ENCODE measurements around the gene EMC9. TPM values are rescaled to one million over a fixed set of nuclear protein-coding genes. Genes with fewer than 3 reads are reported as not detected.

The EMC9 gene
- total and polyA plus RNA-seq, 2 of the 8 experiments (the other 6 are each of a cell fraction or from before 2014, with no cell fraction given): 38.4 to 47.2 TPM

DNA sequence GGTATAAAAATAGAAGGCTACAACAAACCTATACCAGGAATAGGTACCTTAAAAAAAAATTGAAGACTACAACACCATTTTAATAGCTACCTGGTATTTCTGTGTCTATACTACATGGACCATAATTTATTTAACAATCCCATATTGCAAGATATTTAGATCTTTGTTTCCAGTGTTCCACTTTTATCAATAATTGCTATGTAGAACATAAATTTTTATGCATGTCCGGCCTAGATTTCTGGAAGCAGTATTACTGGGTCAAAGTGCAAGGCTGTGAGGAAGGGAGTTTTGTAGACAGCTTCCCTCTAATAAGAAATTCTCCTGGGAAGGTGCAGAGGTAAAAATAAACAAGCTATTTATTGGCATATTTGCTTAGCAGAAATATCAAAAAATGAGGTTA is 30.9 kb downstream of the EMC9 start (continued):
- TF ChIP-seq, protein P1, sequence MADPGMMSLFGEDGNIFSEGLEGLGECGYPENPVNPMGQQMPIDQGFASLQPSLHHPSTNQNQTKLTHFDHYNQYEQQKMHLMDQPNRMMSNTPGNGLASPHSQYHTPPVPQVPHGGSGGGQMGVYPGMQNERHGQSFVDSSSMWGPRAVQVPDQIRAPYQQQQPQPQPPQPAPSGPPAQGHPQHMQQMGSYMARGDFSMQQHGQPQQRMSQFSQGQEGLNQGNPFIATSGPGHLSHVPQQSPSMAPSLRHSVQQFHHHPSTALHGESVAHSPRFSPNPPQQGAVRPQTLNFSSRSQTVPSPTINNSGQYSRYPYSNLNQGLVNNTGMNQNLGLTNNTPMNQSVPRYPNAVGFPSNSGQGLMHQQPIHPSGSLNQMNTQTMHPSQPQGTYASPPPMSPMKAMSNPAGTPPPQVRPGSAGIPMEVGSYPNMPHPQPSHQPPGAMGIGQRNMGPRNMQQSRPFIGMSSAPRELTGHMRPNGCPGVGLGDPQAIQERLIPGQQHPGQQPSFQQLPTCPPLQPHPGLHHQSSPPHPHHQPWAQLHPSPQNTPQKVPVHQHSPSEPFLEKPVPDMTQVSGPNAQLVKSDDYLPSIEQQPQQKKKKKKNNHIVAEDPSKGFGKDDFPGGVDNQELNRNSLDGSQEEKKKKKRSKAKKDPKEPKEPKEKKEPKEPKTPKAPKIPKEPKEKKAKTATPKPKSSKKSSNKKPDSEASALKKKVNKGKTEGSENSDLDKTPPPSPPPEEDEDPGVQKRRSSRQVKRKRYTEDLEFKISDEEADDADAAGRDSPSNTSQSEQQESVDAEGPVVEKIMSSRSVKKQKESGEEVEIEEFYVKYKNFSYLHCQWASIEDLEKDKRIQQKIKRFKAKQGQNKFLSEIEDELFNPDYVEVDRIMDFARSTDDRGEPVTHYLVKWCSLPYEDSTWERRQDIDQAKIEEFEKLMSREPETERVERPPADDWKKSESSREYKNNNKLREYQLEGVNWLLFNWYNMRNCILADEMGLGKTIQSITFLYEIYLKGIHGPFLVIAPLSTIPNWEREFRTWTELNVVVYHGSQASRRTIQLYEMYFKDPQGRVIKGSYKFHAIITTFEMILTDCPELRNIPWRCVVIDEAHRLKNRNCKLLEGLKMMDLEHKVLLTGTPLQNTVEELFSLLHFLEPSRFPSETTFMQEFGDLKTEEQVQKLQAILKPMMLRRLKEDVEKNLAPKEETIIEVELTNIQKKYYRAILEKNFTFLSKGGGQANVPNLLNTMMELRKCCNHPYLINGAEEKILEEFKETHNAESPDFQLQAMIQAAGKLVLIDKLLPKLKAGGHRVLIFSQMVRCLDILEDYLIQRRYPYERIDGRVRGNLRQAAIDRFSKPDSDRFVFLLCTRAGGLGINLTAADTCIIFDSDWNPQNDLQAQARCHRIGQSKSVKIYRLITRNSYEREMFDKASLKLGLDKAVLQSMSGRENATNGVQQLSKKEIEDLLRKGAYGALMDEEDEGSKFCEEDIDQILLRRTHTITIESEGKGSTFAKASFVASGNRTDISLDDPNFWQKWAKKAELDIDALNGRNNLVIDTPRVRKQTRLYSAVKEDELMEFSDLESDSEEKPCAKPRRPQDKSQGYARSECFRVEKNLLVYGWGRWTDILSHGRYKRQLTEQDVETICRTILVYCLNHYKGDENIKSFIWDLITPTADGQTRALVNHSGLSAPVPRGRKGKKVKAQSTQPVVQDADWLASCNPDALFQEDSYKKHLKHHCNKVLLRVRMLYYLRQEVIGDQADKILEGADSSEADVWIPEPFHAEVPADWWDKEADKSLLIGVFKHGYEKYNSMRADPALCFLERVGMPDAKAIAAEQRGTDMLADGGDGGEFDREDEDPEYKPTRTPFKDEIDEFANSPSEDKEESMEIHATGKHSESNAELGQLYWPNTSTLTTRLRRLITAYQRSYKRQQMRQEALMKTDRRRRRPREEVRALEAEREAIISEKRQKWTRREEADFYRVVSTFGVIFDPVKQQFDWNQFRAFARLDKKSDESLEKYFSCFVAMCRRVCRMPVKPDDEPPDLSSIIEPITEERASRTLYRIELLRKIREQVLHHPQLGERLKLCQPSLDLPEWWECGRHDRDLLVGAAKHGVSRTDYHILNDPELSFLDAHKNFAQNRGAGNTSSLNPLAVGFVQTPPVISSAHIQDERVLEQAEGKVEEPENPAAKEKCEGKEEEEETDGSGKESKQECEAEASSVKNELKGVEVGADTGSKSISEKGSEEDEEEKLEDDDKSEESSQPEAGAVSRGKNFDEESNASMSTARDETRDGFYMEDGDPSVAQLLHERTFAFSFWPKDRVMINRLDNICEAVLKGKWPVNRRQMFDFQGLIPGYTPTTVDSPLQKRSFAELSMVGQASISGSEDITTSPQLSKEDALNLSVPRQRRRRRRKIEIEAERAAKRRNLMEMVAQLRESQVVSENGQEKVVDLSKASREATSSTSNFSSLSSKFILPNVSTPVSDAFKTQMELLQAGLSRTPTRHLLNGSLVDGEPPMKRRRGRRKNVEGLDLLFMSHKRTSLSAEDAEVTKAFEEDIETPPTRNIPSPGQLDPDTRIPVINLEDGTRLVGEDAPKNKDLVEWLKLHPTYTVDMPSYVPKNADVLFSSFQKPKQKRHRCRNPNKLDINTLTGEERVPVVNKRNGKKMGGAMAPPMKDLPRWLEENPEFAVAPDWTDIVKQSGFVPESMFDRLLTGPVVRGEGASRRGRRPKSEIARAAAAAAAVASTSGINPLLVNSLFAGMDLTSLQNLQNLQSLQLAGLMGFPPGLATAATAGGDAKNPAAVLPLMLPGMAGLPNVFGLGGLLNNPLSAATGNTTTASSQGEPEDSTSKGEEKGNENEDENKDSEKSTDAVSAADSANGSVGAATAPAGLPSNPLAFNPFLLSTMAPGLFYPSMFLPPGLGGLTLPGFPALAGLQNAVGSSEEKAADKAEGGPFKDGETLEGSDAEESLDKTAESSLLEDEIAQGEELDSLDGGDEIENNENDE (IDR thresholded peaks at IDR 0.05; ENCODE audit: insufficient replicate concordance, low read length): no peak
- TF ChIP-seq RAD21 (IDR thresholded peaks at IDR 0.05 in 1 of 2, conservative IDR thresholded peaks at IDR 0.05 in 1 of 2; ENCODE audit: low read depth in 2 of 2, low read length in 2 of 2): no peak
- no peak for TF ChIP-seq NRF1 (IDR thresholded peaks at IDR 0.05; ENCODE audit: low read depth, low read length)
- TF ChIP-seq TBP (IDR thresholded peaks at IDR 0.05; ENCODE audit: low read depth, low read length): no peak
- TF ChIP-seq TEAD4 (IDR thresholded peaks at IDR 0.05; ENCODE audit: low read depth, low read length): no peak
- no peak for TF ChIP-seq CEBPB (IDR thresholded peaks at IDR 0.05; ENCODE audit: low read depth, low read length)

All from H1 (cell line).